GM13976 (cell line): Measurements from ENCODE around the gene POLR3C.
"Not testable (repeated sequence)": the region's sequence is repeated elsewhere in the genome, so short reads cannot be mapped to it uniquely, and the experiment has no call there.

Source experiments
- DNase-seq: peaks from one replicate; pipeline ENCODE4 v3.0.0; 2012; ENCODE audit warnings: low spot score
- in situ Hi-C: fragments of 300-500 bp; cut with MboI; formaldehyde crosslinking; loops from one replicate; pipeline ENCODE4 v1.12.0; 2022; ENCODE audit warnings: low sequenced_read_pairs, mixed read lengths, inconsistent platforms; ENCODE audit not compliant: unreplicated experiment
- TF ChIP-seq, protein P1 (sequence below): IDR thresholded peaks from 2 replicates; pipeline ENCODE4 v1.5.1; 2012; ENCODE audit warnings: borderline replicate concordance, mild to moderate bottlenecking; ENCODE audit not compliant: insufficient read depth; ENCODE audit errors: extremely low read depth, missing control alignments, control extremely low read depth

Gene POLR3C

DNA sequence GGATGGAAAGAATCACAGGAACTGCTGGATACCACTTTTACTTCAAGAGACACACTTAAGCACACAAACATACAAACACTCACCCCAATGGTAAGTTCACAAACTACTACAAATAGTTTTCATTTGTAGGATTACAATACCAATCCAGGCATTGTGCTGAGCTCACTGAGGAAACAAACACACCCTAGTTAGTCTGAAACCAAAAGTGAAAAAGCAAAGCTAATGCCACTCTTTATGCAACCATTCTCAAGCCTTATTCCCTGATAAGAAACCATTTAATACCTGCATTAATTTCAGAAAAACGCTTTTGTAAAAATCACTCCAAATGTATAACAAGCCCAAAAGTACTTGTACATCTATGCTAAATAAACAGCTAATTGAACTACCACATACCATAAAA lies 38.5 kb upstream of the POLR3C start:
- in situ Hi-C loops = no loop called here
- peak; percentile 25 for DNase-seq
- TF ChIP-seq, protein P1, sequence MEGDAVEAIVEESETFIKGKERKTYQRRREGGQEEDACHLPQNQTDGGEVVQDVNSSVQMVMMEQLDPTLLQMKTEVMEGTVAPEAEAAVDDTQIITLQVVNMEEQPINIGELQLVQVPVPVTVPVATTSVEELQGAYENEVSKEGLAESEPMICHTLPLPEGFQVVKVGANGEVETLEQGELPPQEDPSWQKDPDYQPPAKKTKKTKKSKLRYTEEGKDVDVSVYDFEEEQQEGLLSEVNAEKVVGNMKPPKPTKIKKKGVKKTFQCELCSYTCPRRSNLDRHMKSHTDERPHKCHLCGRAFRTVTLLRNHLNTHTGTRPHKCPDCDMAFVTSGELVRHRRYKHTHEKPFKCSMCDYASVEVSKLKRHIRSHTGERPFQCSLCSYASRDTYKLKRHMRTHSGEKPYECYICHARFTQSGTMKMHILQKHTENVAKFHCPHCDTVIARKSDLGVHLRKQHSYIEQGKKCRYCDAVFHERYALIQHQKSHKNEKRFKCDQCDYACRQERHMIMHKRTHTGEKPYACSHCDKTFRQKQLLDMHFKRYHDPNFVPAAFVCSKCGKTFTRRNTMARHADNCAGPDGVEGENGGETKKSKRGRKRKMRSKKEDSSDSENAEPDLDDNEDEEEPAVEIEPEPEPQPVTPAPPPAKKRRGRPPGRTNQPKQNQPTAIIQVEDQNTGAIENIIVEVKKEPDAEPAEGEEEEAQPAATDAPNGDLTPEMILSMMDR = no peak

- TF ChIP-seq, protein P1 = no peak
- no peak for DNase-seq
- in situ Hi-C loops = no loop called here
These were observed 37.7 kb upstream of the POLR3C start for GRCh38 chr1:145786271-145786670.

- no peak for DNase-seq
- TF ChIP-seq, protein P1 = no peak
- in situ Hi-C loops = no loop called here
These were observed 35.4 kb upstream of the POLR3C start for GRCh38 chr1:145788580-145788979.

DNA sequence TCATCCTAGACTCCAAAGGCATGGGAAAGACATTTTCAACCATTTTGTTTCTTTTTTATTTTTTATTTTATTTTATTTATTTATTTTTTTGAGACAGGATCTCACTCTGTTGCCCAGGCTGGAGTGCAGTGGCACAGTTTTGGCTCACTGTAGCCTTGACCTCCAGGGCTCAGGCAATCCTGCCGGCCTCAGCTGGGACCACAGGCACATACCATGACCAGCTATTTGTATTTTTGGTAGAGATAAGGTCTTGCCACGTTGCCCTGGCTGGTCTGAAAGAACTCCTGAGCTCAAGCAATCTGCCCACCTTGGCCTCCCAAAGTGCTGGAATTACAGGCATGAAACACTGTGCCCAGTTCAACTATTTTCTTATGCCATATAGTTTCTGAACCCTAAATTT lies 32.1 kb upstream of the POLR3C start:
- DNase-seq, in situ Hi-C loops: not testable (repeated sequence)

- in situ Hi-C loops = no loop called here
- TF ChIP-seq, protein P1 = no peak
- DNase-seq = peak; percentile 27
These were observed 31.5 kb upstream of the POLR3C start for GRCh38 chr1:145792484-145792883.

GRCh38 chr1:145795257-145795881 lies 28.6 kb upstream of the POLR3C start:
- TF ChIP-seq, protein P1 = no peak
- DNase-seq = no peak
- in situ Hi-C loops = no loop called here

- TF ChIP-seq, protein P1 = no peak
- in situ Hi-C loops = no loop called here
- DNase-seq = no peak
These were observed 27.2 kb upstream of the POLR3C start for GRCh38 chr1:145796753-145797152.
